HUES48 (cell line): Measurements from ENCODE around the gene PCLAF.
A peak's percentile ranks its signal among the peaks of the same experiment; 100 is the strongest.
"Not testable (repeated sequence)": the region's sequence is repeated elsewhere in the genome, so short reads cannot be mapped to it uniquely, and the experiment has no call there.

Experiments used
- H3K27ac ChIP-seq: one replicate; pipeline ENCODE4 v1.7.0; 2013; ENCODE audit warnings: low read depth, low read length, inconsistent platforms
- H3K27me3 ChIP-seq: 2 replicates; pipeline ENCODE4 v1.6.1; 2013; ENCODE audit warnings: mild to moderate bottlenecking, low read length; ENCODE audit not compliant: control insufficient read depth, insufficient read depth
- H3K36me3 ChIP-seq: 2 replicates; pipeline ENCODE4 v1.6.1; 2013; ENCODE audit warnings: low read length; ENCODE audit not compliant: control insufficient read depth, insufficient read depth
- H3K4me1 ChIP-seq: 2 replicates; pipeline ENCODE4 v1.6.1; 2013; ENCODE audit warnings: mild to moderate bottlenecking, low read length; ENCODE audit not compliant: control insufficient read depth, insufficient read depth
- H3K4me3 ChIP-seq: 2 replicates; pipeline ENCODE4 v1.5.1; 2013; ENCODE audit warnings: mild to moderate bottlenecking, low read depth, low read length
- H3K9ac ChIP-seq: 2 replicates; pipeline ENCODE4 v1.6.1; 2013; ENCODE audit warnings: mild to moderate bottlenecking, low read depth, low read length, moderate library complexity
- H3K9me3 ChIP-seq: 2 replicates; pipeline ENCODE4 v1.6.1; 2013; ENCODE audit warnings: low read length; ENCODE audit not compliant: control insufficient read depth, insufficient read depth

PCLAF gene

GRCh38 chr15:64396789-64397188 lies 15.5 kb upstream of the PCLAF start:
- Histone ChIP-seq H3K27ac (no peak overlapping the region), H3K9ac (no peak overlapping the region), H3K4me1 (no peaks in the 10 kb centered on the region), H3K9me3 (no peaks in the 10 kb centered on the region), H3K36me3 (peaks cover 61% of the 10 kb centered on the region), H3K4me3 (no peak overlapping the region), H3K27me3 (no peaks in the 10 kb centered on the region)

- H3K4me3 ChIP-seq, H3K27ac ChIP-seq, H3K4me1 ChIP-seq, H3K27me3 ChIP-seq, H3K9ac ChIP-seq, H3K9me3 ChIP-seq: not testable (repeated sequence)
- peaks cover 30% of the 10 kb centered on the region for H3K36me3 ChIP-seq
Measured at GRCh38 chr15:64392471-64392870, 11.2 kb upstream of the PCLAF start.

- Histone ChIP-seq H3K9ac (no peak overlapping the region), H3K4me1 (no peaks in the 10 kb centered on the region), H3K9me3 (no peaks in the 10 kb centered on the region), H3K27ac (no peak overlapping the region), H3K36me3 (peaks cover 7% of the 10 kb centered on the region), H3K4me3 (no peak overlapping the region; the same call in 1 of the 2 replicates), H3K27me3 (no peaks in the 10 kb centered on the region; the same call in 1 of the 2 replicates)
Measured at GRCh38 chr15:64389036-64389435, 7.8 kb upstream of the PCLAF start.

- H3K4me1 ChIP-seq = no peaks in the 10 kb centered on the region
- H3K27ac ChIP-seq = peak within 1 kb of the TSS; percentile 82
- H3K27me3 ChIP-seq = no peaks in the 10 kb centered on the region; the same call in none of the 2 replicates
- no peaks in the 10 kb centered on the region for H3K9me3 ChIP-seq
- no peaks in the 10 kb centered on the region for H3K36me3 ChIP-seq
- H3K4me3 ChIP-seq = peak within 1 kb of the TSS; percentile 94
- H3K9ac ChIP-seq = peak within 1 kb of the TSS; percentile 83
Measured at GRCh38 chr15:64387562-64388168, 6.4 kb upstream of the PCLAF start, which contains the start of gene TRIP4. TSS of gene TRIP4 (plus strand) at chr15:64387836. CDS start at chr15:64387864, 28 bp downstream.

GRCh38 chr15:64386291-64386690 lies 5.0 kb upstream of the PCLAF start:
- no peaks in the 10 kb centered on the region; the same call in none of the 2 replicates for H3K27me3 ChIP-seq
- H3K9me3 ChIP-seq = no peaks in the 10 kb centered on the region
- H3K4me1 ChIP-seq = no peaks in the 10 kb centered on the region
- H3K4me3 ChIP-seq = no peak overlapping the region
- H3K36me3 ChIP-seq = no peaks in the 10 kb centered on the region
- no peak overlapping the region for H3K9ac ChIP-seq
- no peak overlapping the region for H3K27ac ChIP-seq

- H3K27ac ChIP-seq = no peak overlapping the region
- no peaks in the 10 kb centered on the region for H3K9me3 ChIP-seq
- H3K4me1 ChIP-seq = no peaks in the 10 kb centered on the region
- no peak overlapping the region for H3K4me3 ChIP-seq
- no peak overlapping the region for H3K9ac ChIP-seq
- H3K36me3 ChIP-seq = 0 out of 2 replicates have a peak, but pooled peaks cover 9% of the 10 kb centered on the region
- H3K27me3 ChIP-seq = no peaks in the 10 kb centered on the region; the same call in none of the 2 replicates
Measured at GRCh38 chr15:64383760-64384159, 2.5 kb upstream of the PCLAF start.

GRCh38 chr15:64380130-64380870 lies 941 bp downstream of the PCLAF start:
- H3K9me3 ChIP-seq, H3K27me3 ChIP-seq, H3K4me1 ChIP-seq: not testable (repeated sequence)
- Histone ChIP-seq H3K27ac (peak overlapping the region; percentile 77), H3K4me3 (peak overlapping the region; percentile 90), H3K36me3 (peaks cover 29% of the 10 kb centered on the region), H3K9ac (peak overlapping the region; percentile 79)

- Histone ChIP-seq H3K4me1 (no peaks in the 10 kb centered on the region), H3K27ac (no peak overlapping the region), H3K4me3 (peak overlapping the region; percentile 26; the same call in 1 of the 2 replicates), H3K9ac (no peak overlapping the region), H3K36me3 (peaks cover 37% of the 10 kb centered on the region), H3K9me3 (no peaks in the 10 kb centered on the region), H3K27me3 (no peaks in the 10 kb centered on the region; the same call in 1 of the 2 replicates)
Measured at GRCh38 chr15:64379216-64379960, 1.9 kb downstream of the PCLAF start.

- Histone ChIP-seq H3K9ac (no peak overlapping the region), H3K4me3 (no peak overlapping the region), H3K9me3 (no peaks in the 10 kb centered on the region), H3K27ac (no peak overlapping the region), H3K36me3 (peaks cover 46% of the 10 kb centered on the region), H3K27me3 (no peaks in the 10 kb centered on the region), H3K4me1 (no peaks in the 10 kb centered on the region)
Measured at GRCh38 chr15:64373360-64373759, 7.9 kb downstream of the PCLAF start.

- H3K4me3 ChIP-seq, H3K9me3 ChIP-seq, H3K4me1 ChIP-seq, H3K27me3 ChIP-seq, H3K9ac ChIP-seq, H3K27ac ChIP-seq: not testable (repeated sequence)
- peaks cover 37% of the 10 kb centered on the region for H3K36me3 ChIP-seq
Measured at GRCh38 chr15:64371383-64371782, 9.9 kb downstream of the PCLAF start.
